ENCODE results near the gene CCDC121.

CCDC121 gene

GRCh38 chr2:27591745-27592144 is 37.1 kb downstream of the CCDC121 start:
- no peak overlapping the region for H3K4me3 ChIP-seq (replicated peaks; ENCODE audit: low read depth, low read length)
- TF ChIP-seq CTCF (IDR thresholded peaks at IDR 0.05; ENCODE audit: low read length, missing control alignments), result no peak
- peak; percentile 21 for DNase-seq (ENCODE audit: low read depth)

GRCh38 chr2:27588308-27588707 is 40.5 kb downstream of the CCDC121 start:
- TF ChIP-seq CTCF (IDR thresholded peaks at IDR 0.05; ENCODE audit: low read length, missing control alignments), result no peak
- no peak for DNase-seq (ENCODE audit: low read depth)

GRCh38 chr2:27587025-27587424 is 41.8 kb downstream of the CCDC121 start:
- no peak overlapping the region for H3K4me3 ChIP-seq (replicated peaks; ENCODE audit: low read depth, low read length)
- no peak for TF ChIP-seq CTCF (IDR thresholded peaks at IDR 0.05; ENCODE audit: low read length, missing control alignments)
- DNase-seq (ENCODE audit: low read depth), result no peak

More at GRCh38 chr2:27588308-27588707, 40.5 kb downstream of the CCDC121 start:
- no peak overlapping the region for H3K4me3 ChIP-seq (replicated peaks; ENCODE audit: low read depth, low read length)

GRCh38 chr2:27584597-27584996 is 44.2 kb downstream of the CCDC121 start:
- no peak for TF ChIP-seq CTCF (IDR thresholded peaks at IDR 0.05; ENCODE audit: low read length, missing control alignments)
- peak overlapping the region; percentile 81 for H3K4me3 ChIP-seq (replicated peaks; ENCODE audit: low read depth, low read length)

GRCh38 chr2:27583390-27583915 is 45.4 kb downstream of the CCDC121 start:
- TF ChIP-seq CTCF (IDR thresholded peaks at IDR 0.05; ENCODE audit: low read length, missing control alignments), result no peak
- DNase-seq (ENCODE audit: low read depth), result peak; percentile 23
- H3K4me3 ChIP-seq (replicated peaks; ENCODE audit: low read depth, low read length), result peak overlapping the region; percentile 81

More at GRCh38 chr2:27584597-27584996, 44.2 kb downstream of the CCDC121 start:
- no peak for DNase-seq (ENCODE audit: low read depth)

- DNase-seq (ENCODE audit: low read depth), result peak; percentile 95
- TF ChIP-seq CTCF (IDR thresholded peaks at IDR 0.05; ENCODE audit: low read length, missing control alignments), result no peak
- H3K4me3 ChIP-seq (replicated peaks; ENCODE audit: low read depth, low read length), result peak within 1 kb of the TSS; percentile 81
These were observed 46.0 kb downstream of the CCDC121 start, which contains the start of gene ZNF512 for GRCh38 chr2:27582695-27583389. Gene ZNF512, plus strand, starts transcription at chr2:27583042. Its CDS starts 71 bp downstream, at chr2:27583113.

All from fibroblast of pulmonary artery (primary cell).